HG03439 (cell line): Measurements from ENCODE around the gene RILPL1.
"Not testable (repeated sequence)": the region's sequence is repeated elsewhere in the genome, so short reads cannot be mapped to it uniquely, and the experiment has no call there.

Experiments used
- ATAC-seq: cut with Tn5 transposase; IDR thresholded peaks from one replicate; pipeline ENCODE4 v1.9.1; 2021; ENCODE audit warnings: mild to moderate bottlenecking, moderate library complexity; ENCODE audit not compliant: unreplicated experiment

Gene RILPL1

GRCh38 chr12:123471374-123472068 lies 62.0 kb downstream of the RILPL1 start:
- ATAC-seq: no peak

DNA sequence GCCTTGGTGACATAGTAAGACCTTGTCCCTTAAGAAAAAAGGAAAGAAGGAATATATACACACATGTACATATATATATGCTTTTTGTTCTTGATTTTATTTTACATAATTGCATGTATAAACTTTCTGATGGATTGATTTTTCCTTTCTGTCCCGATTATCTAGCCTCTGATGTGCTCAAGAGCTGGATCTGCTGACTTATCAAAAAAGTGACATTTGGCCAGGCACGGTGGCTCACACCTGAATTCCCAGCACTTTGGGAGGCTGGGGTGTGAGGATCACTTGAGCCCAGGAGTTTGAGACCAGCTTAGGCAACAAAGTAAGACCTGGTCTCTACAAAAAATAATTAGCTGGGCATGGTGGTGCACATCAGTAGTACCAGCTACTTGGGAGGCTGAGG lies 63.5 kb downstream of the RILPL1 start:
- no peak for ATAC-seq

DNA sequence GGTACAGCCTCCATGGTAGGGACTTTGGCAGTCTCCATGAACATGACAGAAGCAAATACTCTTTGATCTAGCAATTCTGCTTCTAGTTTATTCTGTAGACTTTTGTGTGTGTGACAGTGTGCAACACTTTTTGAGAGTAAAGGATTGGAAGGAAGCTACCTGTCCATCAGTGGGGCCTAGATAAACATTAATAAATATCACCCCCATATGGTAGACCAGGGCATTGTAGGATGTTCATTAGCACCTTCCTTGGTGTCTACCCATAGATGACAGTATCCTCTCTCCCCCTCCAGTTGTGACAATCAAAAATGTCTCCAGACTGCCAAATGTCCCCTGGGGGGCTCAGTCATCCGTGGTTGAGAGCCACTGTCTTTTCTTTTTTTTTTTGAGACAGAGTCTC lies 64.7 kb downstream of the RILPL1 start:
- ATAC-seq: peak; percentile 57

DNA sequence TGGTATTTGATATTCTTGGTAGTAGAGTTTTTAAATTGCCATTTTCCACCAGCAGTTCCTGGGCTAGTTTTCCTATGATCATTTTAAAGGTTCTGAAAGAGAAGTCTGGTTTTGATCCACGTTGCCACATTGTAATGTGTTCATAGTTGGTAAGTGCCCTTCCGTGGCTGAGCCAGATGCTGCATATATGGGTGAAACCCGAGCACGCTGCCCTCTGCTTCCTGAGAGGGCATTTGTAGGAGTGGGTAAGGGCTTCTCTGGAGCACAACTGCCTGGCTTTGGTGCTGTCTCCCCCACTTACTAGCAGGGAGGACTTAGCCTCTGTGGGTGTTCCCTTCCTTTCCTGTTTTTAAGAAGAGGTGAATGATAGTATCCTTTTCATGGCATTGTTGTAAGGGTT lies 68.4 kb downstream of the RILPL1 start:
- ATAC-seq: no peak

DNA sequence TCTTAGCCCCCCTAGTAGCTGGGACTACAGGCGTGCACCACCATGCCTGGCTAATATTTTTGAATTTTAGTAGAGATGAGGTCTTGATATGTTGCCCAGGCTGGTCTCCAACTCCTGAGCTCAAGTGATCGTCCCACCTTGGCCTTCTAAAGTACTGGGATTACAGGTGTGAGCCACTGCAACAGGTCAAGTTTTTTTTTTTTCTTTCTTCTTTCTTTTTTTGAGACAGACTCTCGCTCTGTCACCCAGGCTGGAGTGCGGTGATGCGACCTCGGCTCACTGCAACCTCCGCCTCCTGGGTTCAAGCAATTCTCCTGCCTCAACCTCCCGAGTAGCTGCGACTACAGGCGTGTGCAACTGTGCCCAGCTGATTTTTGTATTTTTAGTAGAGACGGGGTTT lies 70.3 kb downstream of the RILPL1 start:
- ATAC-seq: not testable (repeated sequence)

DNA sequence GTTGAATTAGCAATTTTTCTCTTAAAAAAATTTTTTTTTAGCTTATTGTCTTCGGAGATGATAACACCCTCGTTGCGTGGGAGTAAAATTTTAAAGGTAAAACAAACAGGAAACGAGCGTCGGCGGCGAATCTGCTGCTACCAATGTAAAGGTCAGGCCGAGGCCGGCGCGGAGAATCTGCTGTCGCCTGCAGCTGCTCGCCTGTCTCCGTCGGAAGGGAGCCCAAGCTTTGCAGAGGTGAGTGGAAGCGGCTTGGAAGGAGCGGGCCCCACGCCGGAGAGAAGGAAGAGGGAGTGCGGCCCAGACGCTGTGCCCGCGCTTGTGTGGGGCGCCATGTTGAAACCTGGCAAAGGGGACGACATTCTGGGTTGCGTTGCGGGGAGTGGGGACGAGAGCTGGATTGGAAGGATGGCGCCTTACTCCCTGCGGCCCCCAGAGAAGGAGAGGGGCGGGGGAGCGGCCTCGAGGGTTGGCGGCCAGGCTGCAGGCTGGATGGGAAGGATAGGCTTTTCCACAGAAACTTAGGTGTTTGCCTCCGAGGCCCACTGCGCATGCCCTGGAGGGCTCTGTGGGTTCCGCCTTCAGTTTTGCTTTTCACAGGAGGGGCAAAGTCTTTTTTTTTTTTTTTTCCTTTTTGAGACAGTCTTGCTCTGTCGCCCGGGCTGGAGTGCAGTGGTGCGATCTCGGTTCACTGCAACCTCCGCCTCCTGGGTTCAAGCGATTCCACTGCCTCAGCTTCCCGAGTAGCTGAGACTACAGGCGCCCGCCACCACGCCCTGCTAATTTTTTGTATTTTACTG lies 75.3 kb downstream of the RILPL1 start, which contains the start of gene SNRNP35:
SNRNP35 (plus strand) TSS at position 160 of the 800 bp plus-strand sequence. CDS start 7,402 bp downstream, outside the sequence.
- peak; percentile 58 for ATAC-seq

- no peak for ATAC-seq
Measured at GRCh38 chr12:123453165-123453564, 80.4 kb downstream of the RILPL1 start.

GRCh38 chr12:123452276-123452550 lies 81.3 kb downstream of the RILPL1 start:
- not testable (repeated sequence) for ATAC-seq

GRCh38 chr12:123450636-123451035 lies 82.9 kb downstream of the RILPL1 start:
- ATAC-seq: no peak

GRCh38 chr12:123449856-123450255 lies 83.7 kb downstream of the RILPL1 start:
- ATAC-seq: no peak

GRCh38 chr12:123449249-123449733 lies 84.2 kb downstream of the RILPL1 start:
- ATAC-seq: no peak

DNA sequence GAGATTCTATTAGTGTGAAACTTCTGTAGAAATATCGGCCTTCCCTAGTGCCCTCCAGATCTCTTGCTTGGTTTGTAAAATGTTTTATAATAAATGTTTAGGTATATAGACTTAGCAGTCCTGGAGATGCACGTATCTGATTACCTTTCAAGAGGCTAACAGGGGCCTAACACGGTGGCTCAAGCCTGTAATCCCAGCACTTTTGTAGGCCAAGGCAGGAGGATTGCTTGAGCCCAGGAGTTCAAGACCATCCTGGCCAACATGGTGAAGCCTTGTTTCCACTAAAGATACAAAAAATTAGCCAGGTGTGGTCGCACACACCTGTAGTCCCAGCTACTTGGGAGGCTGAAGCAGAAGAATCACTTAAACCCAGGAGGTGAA lies 87.2 kb downstream of the RILPL1 start:
- no peak for ATAC-seq

DNA sequence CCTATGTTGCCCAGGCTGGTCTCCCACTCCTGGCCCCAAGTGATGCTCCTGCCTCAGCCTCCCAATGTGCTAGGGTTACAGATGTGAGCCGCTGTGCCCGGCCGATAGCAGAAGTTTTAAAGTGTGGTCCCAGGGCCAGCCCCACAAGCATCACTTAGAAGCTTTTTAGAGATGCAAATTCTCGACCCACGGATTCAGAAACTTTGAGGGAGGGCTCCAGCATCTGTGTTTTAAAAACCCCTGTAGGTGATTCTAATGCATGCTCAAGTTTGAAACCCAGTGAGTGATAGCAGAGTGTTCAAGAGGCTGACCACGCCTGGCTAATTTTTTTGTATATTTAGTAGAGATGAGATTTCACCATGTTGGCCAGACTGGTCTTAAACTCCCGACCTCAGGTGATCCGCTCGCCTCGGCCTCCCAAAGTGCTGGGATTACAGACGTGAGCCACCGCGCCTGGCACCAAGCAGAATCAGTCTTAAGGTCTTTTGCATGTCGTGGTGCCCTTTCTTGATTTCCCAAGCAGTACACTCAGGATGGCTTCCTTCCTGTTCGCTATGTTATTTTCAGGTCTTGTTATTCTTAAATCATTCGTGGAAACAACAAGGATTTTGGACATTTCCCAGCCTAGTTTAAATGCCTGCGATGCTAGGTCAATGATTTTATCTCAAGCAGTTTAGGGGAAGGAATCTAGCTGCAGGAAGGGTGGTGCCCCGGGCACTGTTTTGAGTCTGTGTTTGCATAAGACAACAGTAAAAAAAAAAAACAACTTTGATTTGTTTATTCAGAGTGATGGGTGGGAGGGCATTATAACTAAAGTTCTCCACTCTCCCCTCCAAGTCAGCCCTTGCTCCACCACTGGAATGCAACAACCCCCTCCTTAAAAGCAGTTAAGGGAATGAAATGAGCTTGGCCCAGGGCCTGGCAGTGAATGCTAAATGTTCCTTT lies 87.9 kb downstream of the RILPL1 start:
- ATAC-seq: no peak

GRCh38 chr12:123444092-123445026 lies 89.2 kb downstream of the RILPL1 start:
- no peak for ATAC-seq

DNA sequence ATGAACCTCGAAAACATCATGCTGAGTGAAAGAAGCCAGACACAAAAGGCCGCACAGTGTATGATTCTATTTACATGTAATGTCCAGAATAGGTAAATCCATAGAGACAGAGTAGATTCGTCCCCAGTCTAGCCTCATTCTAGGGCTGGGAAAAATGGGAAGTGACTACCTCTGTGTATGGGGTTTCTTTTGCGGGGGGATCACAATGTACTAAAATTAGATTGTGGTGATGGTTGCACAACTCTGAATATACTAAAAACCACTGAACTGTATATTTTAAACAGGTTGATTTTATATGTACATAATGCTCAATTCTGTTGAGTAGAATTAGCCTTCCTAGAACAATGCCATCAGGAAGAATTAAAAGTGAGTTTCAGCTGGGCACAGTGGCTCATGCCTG lies 90.7 kb downstream of the RILPL1 start:
- no peak for ATAC-seq

DNA sequence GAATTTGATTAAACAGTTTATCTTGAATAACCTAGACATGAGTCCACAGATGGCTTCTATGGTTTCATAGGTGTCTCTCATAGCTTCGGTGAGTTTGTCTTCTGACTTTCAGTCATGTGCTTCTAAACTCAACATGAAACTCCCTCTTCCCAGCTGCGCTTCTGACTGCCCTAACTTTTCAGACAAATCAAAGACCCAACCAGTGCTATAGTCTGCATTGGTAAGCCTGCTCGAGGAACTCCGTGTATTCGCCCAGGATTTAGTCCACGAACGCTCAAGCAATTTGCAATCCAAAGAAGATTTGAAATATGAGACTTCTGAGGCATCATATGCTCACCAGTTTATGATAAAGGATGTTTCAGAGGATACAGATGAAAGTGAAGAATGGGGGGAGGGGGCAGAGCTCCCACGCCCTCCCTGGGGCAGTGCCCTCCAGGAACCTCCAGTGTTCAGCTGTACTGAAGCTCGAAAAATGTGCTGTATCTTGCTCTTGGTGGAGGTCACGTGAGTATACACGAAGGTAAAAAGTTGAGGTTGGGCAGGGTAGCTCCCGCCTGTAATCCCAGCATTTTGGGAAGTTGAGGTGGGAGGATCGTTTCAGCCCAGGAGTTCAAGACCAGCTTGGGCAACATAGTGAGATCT lies 91.9 kb downstream of the RILPL1 start:
- ATAC-seq: no peak

- ATAC-seq: peak; percentile 59
Measured at GRCh38 chr12:123436017-123436964, 97.2 kb downstream of the RILPL1 start, which contains the start of gene RILPL2. Gene RILPL2 (minus strand): TSS chr12:123436684. CDS start chr12:123436420, 264 bp downstream.

DNA sequence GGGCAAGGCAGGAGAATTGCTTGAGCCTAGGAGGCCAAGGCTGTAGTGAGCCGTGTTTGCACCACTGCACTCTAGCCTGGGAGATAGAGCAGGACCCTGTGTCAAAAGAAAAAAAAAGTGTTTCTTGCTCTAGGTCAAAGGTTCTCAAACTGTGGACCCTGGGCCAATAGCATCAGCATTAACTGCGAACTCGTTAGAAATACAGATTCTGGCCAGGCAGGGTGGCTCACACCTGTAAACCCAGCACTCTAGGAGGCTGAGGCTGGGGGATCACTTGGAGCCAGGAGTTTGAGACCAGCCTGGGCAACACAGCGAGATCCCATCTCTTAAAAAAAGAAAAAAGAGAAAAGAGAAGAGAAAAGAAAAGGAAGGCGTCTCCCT lies 97.9 kb downstream of the RILPL1 start:
- ATAC-seq: no peak
